NCI-H748 treated with DMSO at 0.1 percent for 48 hours (cell line): ENCODE measurements around the gene NTM.

Experiments used
- DNase-seq: peaks from one replicate; lab custom pipeline; 2025; lab: John Stamatoyannopoulos, UW

Gene NTM

GRCh38 chr11:132075447-132075846 lies 705.0 kb downstream of the NTM start:
- no peak for DNase-seq

GRCh38 chr11:132077416-132077815 lies 707.0 kb downstream of the NTM start:
- DNase-seq: no peak

GRCh38 chr11:132078264-132079076 lies 708.1 kb downstream of the NTM start:
- no peak for DNase-seq

DNA sequence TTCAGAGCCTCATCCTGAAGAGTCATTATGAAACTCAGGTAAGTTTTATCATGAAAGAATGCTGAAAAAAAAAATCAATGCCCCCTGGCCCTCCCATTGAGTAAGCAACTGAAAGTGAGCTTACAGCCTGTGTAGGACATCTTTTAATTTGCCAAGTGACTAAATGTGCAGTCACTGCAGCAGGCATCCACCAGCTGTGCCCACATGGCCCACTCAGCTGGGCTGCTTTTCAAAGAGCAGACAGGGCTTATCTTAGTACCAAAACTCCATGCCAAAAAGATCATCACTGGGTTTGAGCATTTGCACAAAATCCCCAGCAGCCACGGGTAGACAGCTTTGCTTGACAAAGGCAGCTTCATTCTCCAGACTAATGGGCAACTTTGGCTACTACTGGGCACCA lies 709.7 kb downstream of the NTM start:
- DNase-seq: no peak

DNA sequence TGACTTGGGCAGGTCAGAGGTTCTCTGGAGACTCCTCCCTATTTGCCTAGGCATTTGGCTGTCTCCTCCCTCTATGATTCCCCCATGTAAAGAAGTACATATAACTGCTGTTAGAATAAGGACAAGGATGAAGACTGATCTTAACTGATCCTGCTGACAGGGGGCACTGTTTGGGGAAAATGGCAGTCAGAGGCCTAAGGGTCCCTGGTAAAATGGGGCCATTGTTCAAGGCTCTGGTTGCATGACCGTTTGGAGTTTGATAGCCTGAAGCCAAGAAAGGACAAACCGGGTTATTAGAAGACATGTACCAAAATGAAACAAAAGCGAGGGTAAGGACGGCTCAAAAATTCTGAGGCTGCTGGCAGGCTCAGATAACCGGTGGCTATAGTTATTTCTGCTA lies 712.2 kb downstream of the NTM start:
- DNase-seq: no peak

DNA sequence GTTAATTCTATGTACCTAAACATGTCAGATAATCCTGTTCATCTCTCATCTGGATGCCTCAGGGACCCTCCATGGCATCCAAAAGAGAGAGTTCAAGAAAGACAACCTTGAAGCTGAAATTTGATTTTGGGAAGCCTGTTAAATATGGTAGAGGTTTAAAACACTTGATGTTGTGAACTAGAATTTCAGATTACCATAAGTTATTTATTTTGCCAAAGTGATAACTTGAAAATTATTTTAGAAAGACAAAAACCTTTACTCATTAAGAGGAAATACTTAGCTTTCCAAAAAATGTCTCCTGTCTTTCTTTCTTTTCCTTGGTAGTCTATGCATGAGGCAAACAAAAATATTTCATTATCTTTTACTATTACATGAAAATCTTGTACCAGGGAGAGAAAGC lies 714.0 kb downstream of the NTM start:
- DNase-seq: no peak

GRCh38 chr11:132087148-132087547 lies 716.7 kb downstream of the NTM start:
- no peak for DNase-seq

DNA sequence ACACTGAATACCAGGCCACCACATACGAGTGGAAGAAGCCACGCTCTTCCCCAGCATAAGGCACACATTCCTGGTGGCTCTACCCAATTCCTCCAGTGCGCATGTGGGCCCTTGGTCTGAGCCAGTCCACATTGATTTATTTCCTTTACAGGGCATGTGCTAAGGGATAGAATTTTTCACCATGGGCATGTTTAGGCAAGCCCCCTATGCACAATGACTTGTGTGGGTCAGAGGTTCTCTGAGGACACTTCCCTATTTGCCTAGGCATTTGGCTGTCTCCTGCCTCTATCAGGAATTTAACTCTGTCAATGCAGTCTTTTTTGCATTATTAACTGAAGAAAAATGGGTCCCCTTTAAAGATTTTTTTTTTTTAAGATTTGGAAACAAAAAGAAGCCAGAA lies 718.1 kb downstream of the NTM start:
- DNase-seq: no peak

DNA sequence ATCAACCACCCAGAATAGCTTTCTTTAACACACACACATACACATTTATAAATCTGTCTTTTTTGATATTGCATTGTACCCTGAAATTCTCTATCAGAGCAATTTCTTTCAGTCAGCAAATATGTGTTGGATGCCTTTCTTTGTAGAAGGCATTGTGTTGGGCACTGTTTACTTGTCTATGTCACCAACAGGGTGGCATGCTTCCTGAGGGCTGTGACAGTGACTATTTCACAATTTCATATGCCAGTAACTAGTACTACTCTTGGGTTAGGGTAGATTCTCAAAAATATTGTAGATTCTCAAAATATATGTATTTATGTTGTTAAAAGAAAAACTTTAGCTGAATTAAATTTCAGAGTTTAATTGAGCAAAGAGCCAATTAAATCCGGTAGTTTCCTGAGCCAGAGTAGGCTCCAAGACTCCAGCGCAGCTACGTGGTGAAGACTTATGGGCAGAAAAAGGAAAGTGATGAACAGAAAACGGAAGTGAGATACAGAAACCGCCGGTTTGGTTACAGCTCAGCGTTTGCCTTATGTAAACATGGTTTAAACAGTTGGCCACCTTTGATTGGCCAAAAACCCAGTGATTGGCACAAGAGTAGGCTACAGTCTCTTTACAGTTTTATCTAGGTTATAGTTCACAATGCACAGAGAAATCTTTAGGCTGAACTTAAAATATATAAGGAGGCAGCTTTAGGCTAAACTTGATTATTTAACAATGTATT lies 723.3 kb downstream of the NTM start:
- no peak for DNase-seq

- DNase-seq: no peak
These were observed 724.2 kb downstream of the NTM start for GRCh38 chr11:132094598-132094997.

DNA sequence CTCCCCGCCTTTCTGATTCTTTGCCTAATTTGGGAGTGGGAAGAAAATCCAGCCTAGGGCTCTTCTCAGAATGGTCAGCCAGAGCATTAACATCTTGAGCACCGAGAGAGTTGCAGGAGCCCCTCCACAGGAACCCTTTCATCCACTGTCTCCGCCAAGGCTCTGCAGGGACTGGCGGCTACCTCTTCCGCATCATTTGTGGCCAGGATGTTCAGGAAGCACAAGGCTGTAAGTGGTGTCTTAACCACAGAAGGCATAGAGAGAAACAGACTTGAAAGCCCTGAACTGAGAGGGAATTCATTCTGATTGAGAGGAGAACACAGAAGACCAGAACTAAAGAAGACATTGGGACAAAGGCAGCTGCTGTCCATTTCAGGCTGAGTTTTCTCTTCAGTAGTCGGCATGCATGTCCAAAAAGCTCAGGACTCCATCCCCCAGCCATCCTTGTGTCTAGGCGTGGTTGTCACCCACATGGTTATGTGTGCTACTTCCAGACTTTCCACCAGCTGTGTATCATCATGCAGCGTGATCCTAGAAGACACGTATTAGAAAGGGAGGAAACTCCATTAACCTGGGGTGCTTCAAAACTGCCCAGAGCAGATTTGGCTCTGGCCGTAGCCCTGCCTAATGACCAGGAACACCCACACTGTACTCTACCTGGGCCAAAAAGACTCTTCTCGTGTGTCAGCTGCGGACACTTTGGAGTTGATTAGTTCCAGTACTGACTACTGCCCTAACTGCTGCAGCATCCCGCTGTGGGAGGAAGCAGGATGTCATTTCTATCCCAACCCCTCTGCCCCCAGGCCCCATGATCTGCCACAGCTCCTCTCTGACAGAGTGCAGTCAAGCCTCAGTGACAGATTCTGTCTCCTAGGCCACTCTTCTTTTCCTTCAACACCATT lies 725.1 kb downstream of the NTM start:
- DNase-seq: no peak

DNA sequence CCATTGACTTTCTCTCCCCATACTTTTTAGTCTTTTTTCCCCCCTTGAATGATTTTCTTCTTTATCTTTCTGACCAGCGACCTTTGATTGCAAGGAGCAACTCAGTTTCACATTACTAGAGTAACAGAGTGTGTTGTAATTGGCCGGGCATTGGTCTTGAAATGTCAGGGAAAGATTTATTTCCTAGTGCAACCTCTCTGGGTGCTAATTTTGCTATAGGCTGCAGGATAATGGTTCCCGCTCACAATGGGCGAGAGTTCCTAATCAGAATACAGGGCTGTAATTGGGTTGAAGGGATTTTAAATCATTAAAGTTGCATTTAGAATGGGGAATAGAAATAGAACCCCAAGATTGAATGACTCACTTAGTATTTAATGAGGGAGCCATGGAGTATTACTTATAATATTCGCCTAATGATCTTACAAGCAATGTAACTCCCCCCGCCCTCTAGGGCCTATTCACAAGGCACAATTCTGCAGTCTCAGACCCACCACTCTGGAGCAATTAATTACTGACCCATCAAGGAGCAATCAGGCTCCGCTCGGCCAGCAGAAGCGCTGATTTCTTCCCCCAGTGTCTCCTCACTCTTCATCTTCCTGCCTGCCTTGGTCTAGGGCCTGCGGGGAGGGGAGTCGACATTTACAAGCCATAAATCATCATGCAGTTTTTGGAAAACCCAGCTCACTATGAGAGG lies 725.9 kb downstream of the NTM start:
- no peak for DNase-seq

- no peak for DNase-seq
These were observed 729.3 kb downstream of the NTM start for GRCh38 chr11:132099692-132100091.

- DNase-seq: no peak
These were observed 730.2 kb downstream of the NTM start for GRCh38 chr11:132100583-132100982.

- no peak for DNase-seq
These were observed 731.5 kb downstream of the NTM start for GRCh38 chr11:132101881-132102280.

- no peak for DNase-seq
These were observed 732.6 kb downstream of the NTM start for GRCh38 chr11:132103021-132103420.

- DNase-seq: peak; percentile 55
These were observed 735.9 kb downstream of the NTM start for GRCh38 chr11:132106096-132106982.

DNA sequence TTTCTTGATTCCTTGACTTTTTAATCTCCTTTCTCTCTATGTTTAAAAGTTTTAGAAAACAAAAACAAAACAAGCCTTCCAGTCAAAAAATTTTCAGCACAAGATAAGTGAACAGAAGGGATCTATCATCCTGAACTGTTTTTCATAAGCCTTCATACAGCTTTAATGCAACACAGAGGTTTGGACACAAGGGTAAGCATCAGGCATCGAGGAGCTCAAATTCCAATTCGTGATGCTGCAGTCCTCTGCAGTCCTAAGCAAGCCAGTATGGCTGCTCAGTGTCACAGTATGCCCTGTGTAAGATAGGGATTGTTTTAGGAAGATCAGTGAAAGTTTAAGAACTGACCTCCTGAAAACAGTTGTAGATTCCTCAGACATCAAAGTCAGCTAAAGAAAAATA lies 740.9 kb downstream of the NTM start:
- DNase-seq: no peak

- no peak for DNase-seq
These were observed 741.4 kb downstream of the NTM start for GRCh38 chr11:132111838-132112237.

- peak; percentile 10 for DNase-seq
These were observed 742.4 kb downstream of the NTM start for GRCh38 chr11:132112846-132113245.

- DNase-seq: peak; percentile 79
These were observed 743.8 kb downstream of the NTM start for GRCh38 chr11:132114185-132114584.
